HG03342 (cell line): ENCODE data around the gene FARP2.
A peak's percentile ranks its signal among the peaks of the same experiment; 100 is the strongest.

ENCODE experiments used
- ATAC-seq: cut with Tn5 transposase; IDR thresholded peaks from one replicate; pipeline ENCODE4 v1.9.1; 2021; ENCODE audit warnings: mild to moderate bottlenecking, moderate library complexity; ENCODE audit not compliant: unreplicated experiment

FARP2 gene

DNA sequence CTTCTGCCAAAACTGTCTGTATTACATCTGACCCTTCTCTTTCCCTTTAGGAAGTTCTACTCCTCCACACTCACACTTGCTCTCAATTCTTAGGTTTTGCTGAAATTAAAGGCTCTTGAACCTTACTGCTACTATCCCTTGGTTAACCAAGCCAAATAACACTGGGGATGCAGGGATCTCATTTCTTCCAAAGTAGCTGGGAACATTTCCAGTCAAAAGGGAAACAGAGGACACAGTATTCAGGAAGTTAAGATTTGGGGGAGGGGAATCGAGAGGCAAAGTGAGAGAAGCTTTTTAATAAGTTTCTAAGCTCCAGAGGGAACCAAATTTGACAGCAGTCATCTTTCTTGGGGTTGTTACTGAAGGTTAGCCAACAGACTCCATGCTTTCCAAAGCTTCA, 34.2 kb upstream of the FARP2 start:
- no peak for ATAC-seq

DNA sequence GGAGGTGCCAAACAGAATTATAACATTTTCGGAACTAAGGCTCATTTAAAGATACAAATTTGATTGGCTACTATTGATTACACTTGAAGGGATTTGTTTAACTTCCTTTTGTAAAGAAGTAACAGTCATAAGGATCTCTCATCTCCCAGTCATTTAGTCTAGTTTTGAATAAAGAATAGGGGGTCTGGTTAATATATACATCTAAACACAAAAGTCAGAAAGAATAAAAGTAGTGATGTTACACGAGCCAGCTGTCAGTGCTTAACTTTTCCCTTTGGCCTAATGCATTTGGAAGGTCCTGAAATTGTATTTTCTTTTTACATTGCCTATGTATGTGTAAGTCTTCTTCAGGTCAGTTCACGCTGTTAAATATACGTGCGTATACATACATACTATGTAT, 32.3 kb upstream of the FARP2 start:
- no peak for ATAC-seq

DNA sequence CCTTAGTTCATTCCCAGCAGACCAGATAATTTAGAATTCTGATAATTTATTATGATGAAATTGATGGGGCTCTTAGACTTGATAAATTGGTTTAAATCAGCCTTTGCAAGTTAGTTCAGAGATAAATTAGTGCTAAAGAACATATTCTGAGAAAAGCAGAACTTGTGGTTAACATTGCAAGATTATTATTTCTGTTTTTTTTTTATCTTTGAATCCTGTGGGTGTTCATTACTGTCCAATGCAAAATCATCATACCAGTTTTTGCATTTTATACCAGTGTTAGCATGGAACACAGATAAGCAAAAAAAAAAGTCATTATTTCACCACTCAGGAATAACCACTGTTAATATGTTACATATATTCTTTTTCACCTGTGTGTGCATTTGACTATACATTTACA, 31.3 kb upstream of the FARP2 start:
- ATAC-seq, result no peak

DNA sequence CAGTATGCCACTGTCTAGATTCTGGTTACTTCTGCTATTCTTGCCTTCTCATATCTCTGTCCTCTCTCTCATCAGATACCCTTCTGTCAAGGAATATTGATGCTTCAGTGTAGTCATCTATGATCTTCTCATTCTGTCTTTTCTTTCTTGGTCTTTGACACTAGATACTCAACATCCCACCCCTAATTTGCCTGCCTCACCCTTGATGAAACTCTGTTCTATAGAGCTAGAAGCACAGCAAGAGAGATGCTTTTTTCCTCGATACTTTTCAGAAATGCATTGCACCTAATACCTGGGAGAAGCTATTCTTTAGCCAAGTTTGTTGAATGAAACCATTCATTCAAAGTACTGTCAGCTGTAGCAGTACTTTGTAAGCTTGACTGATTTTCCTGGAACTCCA, 30.8 kb upstream of the FARP2 start:
- ATAC-seq, result no peak

DNA sequence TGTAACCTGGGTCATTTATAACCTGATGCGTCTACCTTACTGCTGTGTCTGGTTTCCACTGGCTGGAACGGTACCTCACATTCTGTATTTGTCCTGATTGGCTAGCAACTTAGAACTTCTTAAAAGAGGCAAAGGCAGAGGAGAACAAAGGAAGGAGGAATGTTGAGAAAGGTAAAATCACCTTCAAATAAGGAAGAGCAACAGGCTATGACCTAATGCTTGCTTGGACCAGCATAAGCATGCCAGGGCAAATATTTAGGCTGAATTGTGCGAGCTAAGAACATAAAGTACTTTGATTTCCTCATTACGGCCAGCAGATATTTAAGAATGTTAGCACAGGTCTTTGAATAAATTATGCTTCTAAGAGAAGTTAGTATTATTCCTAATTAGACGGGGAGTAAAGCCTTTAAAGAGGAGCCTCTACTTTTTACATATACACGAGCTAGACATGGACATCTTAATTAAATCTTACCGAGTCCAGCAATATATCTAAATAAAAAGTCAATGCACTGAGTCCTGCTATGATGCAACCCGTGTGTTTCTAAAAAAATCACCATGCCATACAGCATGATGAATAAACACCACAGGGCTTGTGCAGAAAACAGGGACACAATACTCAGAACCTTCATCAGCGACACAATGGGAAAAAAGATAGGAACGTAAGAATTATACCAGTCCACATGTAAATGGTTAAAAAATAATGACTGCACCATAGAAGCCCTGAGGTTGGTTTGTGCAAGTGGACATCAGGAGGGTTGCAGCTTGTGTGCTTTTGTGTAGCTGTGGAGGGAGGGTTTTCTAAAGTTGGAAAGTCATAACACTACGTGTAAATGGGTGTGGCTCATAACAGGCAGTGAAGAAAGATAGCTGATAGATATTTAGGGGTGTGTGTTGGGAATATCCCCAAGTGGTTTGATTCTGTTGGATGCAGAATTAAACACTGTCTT, 26.1 kb upstream of the FARP2 start:
- no peak for ATAC-seq

DNA sequence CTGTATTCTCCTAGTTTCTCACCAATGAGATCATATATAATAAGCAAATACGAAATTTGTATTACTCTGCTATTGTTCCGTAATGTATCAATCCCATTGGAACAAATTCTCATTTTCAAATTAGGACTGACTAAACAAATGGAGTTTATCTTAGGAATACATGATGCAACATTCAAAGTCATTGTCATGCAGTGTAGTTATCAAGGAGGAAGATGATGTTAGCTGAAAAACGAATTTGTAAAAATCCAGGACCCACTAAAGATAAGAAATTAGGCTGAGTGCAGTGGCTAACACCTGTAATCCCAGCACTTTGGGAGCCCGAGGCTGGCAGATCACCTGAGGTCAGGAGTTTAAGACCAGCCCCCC, 25.5 kb upstream of the FARP2 start:
- ATAC-seq, result no peak

DNA sequence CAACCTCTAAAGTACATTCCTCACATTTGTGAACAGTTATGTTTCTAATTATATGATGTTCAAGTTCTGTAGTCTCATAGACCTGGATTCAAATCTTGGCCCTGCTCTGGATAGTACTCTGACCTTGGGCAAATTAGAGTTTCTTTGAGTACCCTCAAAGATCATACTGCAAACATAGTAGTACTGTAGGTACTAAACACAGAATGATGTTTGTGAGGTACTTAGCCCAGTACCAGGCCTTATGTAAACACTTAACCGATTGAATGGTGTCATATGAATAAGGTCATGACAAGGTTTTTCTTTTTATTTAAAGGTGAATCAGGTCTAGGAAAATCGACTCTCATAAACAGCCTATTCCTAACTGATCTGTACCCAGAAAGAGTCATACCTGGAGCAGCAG, 21.3 kb upstream of the FARP2 start:
- ATAC-seq, result no peak

DNA sequence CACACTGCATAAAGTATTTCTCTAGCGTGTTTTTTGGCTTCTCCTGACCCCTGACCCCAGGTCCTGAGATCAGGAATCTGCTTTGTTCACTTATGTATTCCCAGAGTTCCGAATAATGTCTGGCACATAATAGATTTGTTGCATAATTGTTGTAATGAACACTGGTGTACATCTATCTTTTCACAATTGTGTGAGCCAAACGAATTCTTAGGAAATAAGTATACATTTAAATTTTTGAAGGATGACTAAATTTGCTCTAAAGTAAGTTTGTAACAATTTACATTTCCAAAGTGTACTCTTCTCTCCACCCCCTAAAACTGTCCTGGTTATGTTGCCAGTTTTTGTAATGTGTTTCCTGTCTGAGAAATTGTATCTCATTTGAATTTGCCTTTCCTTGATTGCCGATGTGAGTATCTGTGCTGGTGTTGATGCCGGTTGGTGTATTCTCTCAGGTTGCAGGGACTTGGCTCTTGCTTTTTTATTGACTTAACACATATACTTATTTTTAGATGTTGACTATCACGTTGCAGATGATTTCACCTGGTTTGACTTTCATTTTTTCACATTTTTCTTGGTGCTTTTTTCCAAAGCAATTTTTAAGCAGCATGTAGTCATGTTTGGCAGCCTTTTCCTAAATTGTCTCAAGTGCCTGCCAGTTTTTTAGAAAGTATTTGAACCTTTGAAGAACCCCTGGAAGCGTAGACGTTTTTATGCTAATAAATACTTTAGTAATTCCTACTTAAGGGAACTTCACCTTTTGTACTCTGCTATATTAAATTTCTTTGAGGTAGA, 16.1 kb upstream of the FARP2 start:
- no peak for ATAC-seq

DNA sequence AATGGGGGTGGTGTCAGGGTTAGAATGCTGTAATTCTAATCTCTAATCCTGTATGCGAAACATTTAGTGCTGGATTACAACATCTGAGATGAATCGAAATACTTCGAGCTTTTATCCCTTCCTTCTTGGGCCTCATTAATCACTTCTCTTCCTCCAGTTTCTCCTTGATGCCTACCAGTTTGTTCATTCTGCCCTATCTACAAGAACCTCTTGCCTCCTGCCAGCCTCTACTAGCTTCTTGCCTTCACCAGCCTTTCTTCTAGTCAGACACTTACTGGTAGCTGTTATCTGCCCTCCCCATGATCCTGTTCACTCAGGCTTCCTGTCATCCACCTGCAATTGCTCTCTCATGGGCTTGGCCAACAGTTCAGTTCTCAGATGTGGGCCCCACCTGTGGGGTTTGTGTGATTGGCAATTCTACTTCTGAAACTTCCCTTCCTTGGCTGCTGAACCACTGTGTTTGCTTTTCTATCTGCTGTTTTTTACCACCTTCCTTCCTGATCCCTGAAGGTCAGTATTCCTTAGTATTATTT, 15.4 kb upstream of the FARP2 start:
- ATAC-seq, result no peak

DNA sequence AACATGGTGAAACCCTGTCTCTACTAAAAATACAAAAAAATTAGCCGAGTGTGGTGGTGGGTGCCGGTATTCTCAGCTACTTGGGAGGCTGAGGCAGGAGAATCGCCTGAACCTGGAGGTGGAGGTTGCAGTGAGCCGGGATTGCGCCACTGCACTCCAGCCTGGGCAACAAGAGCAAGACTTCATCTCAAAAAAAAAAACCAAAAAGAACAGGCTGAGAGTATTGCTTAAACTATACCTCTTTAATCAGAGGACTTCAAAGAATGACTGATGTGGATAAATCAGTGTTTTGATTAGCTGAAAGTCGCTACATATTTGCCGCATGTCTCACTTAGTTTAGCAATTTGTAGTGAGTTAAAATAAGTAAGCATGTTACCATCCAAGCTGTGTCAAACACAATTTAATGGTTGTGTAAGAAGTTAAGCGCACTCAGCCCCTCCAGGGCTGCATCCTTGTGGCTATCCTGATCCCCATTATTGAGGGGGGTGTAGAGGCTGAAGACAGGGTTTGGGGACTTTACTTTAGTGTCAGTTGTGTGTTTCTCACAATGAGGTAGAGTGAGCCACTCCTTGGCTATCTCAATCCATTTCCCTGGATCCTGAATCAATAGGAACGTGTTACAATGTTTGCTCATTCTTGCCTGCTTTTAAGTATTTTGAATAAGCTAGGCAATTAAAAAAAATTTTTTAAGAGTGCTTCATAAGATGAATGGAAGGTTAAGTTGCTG, 11.0 kb upstream of the FARP2 start:
- ATAC-seq, result no peak

DNA sequence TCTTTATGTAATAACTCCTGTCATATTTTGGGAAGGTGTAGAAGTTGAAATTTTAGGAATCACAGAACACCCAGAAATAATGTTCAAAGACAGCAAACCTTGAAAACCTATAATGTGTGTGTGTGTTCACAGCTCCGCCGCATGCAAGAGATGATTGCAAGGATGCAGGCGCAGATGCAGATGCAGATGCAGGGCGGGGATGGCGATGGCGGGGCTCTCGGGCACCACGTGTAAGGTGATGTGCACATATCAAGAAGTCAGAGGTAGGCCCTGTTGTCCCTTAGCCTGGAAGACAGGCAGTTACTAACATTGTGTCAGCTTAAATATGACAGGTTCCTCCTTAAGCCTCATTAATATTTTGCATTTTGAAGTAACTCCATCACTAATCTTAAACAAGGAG, 6.1 kb upstream of the FARP2 start:
- no peak for ATAC-seq

DNA sequence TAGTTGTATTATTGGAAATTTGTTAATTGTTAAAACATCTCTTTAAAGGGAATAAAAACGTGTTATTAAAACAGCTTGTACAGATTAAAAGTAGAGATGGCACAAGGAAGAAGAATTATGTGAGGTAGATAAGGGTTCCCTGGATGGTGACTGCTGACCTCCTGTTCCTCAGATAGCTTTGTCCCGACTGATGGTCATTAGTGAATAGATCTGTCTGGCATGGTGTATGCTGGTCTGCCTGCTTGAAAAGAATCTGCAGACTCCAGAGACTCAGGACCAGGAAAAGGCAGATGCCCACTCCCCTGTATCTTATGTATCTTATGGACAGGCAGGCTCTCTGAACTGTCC, 5.6 kb upstream of the FARP2 start:
- no peak for ATAC-seq

DNA sequence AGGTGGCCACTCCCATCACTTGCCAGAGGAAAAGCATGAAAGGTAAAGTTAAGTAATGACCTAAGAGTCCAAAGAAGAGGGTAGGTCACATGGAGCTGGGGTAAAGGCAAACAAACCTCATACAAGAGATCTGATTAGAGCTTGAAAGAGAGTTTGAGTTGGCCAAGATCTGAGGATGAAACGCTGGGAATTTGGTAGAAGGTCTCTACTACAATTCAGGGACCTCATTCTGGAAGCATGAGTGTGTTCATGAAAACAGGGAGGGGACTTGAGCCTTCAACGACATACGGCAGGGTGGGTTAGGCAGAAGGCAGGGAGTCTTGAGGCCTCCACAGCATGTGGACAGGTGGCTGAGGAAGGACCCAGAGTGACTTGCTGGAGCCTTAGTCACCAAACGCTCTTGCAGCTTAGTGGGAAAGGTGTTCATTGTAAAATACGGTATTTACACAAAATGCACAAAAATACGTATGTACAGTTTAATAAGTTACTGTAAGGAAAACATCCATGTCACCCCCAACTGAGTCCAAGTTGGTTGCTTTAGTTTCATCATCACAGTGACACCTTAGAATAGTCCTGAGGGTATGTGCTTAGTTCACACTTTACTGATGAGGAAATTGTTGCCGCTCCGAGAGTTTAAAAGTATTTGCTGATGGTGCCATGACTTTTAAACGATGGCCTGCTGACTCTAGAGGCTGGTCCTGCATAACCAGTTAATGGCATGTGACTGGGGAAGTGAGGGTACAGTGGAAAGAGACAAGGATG, 5.0 kb upstream of the FARP2 start:
- ATAC-seq, result no peak

DNA sequence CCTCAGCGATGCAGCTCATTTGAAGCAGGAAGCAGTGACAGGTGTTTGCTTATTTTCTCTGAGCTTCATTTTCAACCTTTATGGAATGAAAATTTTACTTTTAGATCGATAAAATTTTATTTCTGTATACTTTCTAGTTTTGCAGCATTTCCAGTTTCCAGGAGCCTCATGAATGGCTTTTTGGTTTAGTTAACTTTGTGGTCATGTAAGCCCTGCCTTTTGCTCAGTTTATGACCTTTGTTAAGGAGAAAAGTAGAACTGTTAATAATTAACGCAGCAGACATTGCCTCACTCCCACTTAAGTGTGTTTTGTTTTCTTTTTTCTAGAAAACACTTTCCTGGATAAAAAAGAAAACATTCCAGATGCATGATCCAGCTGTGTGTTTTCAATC, 4.4 kb upstream of the FARP2 start:
- no peak for ATAC-seq

DNA sequence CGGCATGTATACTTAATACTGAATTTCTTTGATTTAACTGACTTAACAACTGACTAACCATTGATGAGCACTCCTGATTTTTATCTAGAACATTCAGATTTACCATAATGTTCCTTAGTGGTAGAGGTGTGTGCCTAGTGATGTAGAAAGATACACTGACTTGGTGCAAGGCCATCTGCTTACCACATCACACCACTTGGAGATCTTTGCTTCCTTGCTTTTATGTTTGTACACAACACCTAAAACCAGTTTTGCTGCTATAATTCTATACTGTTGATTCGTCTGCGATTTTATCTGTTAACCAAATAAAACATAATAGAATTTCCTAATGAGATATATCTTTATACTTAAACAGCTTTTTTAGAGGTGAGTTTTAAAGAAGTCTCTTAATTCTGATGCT, 3.9 kb upstream of the FARP2 start:
- ATAC-seq, result no peak

DNA sequence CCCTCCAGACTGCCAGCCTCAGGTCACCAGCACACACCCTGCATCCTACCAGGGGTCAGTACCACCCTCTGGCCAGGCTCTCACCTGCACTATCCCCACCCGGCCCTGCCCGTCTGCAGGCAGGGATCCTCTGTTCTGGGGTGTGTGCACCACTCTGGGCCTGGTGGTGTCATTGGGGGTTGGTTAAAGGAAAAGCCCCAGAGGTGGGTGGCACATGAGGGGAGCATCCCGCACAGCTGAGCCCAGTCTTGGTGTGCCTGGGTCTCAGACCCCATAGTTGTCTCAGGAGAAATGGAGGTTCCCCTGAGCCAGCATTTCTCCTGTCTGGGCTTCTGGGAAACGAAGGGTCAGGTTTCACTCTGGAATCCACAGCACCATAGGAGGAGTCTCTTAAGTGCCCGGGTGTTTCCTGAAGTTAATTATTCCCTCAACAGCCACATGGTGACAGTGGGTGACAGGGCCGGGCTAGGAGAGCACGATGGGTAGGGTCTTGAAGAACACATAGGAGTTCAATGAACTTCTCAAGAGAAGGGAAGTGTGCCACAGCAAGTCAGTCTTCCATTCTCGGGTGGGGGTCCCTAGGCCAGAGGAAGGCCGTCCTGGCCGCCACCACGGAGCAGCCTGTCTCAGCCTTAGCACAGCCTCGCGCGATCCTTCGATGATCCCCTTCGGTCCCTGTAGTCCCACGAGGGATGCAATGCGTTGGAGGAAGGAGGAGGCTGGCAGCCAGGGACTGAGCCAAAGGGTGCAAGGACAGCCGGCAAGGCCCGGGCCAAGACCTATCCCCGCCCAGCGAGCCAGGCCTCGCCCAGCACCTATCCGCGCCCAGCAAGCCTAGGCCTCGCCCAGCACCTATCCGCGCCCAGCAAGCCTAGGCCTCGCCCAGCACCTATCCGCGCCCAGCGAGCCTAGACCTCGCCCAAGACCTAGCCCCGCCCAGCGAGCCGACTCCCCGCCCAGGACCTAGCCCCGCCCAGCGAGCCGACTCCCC, 1.1 kb upstream of the FARP2 start:
- ATAC-seq, result no peak

DNA sequence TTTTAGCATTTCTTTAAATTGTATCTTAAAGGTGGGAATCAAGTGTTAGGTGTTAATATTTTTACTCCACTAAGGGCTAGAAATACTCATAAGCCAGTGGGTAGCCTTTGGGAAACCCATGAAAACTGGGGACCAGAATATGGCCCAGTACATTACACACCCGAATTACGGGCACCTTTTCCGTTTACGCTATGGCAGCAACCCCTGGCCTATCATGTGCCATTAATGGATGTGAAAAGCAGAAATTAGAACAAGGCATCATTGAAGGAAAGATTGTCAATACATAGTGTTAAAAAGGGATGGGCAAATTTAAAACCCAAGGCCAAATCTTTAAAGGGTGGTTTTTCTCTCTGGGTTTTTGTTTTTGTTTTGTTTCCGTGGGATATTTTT, 781 bp downstream of the FARP2 start:
- ATAC-seq, result no peak

DNA sequence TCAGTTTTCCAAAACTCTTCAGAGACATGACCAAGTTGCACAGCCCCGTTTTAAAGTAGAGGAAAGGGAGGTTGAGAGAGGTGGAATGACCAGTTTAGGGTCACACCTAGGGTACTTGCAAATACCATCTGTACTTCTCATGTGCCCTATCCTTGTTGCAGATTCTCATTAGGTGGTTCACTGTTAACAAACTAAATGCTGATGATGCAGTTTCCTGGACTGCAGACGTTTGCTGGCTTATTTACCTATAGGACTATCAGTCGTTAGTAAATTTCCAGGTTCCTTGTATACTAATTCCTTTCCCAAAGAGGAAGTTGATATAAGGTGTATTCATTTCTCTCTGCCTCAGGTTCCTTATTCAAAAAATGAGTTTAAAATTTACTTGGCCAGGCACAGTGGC, 1.4 kb downstream of the FARP2 start:
- no peak for ATAC-seq

DNA sequence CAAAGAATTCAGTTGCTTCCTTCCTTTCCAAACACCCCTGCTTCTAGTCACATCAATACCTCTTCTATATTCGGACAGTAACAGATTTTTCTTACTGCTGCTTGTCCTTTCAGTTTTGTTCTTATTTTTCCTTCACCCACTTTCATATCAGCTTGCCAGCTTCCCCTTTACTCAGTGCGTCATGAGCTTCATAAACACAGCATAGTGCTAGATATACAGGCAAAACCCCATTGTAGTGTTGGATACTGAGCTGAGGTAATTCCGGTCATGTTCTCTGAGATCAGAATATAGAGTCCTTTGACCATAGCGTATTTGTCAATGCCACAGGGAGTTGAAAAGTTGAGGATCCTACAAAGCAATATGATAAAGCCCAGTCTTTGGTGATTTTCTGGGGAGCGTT, 2.4 kb downstream of the FARP2 start:
- peak; percentile 37 for ATAC-seq
